ENCODE results near the gene ENTPD1.

ENTPD1 gene, protein sequence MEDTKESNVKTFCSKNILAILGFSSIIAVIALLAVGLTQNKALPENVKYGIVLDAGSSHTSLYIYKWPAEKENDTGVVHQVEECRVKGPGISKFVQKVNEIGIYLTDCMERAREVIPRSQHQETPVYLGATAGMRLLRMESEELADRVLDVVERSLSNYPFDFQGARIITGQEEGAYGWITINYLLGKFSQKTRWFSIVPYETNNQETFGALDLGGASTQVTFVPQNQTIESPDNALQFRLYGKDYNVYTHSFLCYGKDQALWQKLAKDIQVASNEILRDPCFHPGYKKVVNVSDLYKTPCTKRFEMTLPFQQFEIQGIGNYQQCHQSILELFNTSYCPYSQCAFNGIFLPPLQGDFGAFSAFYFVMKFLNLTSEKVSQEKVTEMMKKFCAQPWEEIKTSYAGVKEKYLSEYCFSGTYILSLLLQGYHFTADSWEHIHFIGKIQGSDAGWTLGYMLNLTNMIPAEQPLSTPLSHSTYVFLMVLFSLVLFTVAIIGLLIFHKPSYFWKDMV

DNA sequence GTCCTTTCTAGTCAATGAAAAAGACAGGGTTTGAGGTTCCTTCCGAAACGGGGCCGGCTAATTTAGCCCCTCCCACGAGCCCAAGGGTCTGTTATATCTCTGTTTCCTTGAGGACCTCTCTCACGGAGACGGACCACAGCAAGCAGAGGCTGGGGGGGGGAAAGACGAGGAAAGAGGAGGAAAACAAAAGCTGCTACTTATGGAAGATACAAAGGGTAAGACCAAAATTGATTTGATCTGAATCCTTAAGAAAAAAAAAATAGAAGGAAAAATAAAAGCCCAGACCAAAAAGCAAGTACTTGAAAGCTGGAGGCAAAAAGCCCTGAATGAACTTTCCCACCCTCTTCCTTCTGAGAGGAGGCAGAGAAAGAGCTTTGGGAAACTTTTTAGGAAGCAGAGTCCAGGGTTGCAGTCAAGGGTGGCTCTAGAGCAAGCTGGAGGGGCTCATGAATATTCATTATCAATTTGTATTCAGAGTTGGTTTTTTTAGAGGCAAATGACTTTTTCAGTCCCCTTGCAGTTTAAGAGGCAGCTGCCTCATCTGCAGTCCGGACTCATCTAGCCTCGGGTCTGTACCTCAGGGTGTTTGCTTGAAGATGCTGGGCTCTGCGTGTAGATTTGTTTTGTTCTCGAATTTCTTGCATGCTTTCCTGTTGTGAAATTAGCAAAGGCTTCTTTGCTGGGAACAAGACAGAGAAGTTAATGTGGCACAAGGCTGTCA, at the start of gene ENTPD1:
ENTPD1 (plus strand) TSS at position 123 of the 721 bp plus-strand sequence; CDS start at position 200, 77 bp downstream.
- no peak for ATAC-seq (ENCODE audit: low read depth)
- no peaks in the 10 kb centered on the region for H3K27me3 ChIP-seq (ENCODE audit: insufficient read depth, poor library complexity, severe bottlenecking)
- H3K36me3 ChIP-seq (ENCODE audit: low read depth), result no peaks in the 10 kb centered on the region
- no peaks in the 10 kb centered on the region for H3K9me3 ChIP-seq (ENCODE audit: severe bottlenecking)
- no peaks in the 10 kb centered on the region for H3K4me1 ChIP-seq (ENCODE audit: insufficient read depth, poor library complexity, severe bottlenecking)
- H3K27ac ChIP-seq (ENCODE audit: poor library complexity, severe bottlenecking), result no peak within 1 kb of the TSS
- no peak for DNase-seq (ENCODE audit: low spot score)
- H3K4me3 ChIP-seq (ENCODE audit: severe bottlenecking), result no peak within 1 kb of the TSS
- TF ChIP-seq, protein P1, sequence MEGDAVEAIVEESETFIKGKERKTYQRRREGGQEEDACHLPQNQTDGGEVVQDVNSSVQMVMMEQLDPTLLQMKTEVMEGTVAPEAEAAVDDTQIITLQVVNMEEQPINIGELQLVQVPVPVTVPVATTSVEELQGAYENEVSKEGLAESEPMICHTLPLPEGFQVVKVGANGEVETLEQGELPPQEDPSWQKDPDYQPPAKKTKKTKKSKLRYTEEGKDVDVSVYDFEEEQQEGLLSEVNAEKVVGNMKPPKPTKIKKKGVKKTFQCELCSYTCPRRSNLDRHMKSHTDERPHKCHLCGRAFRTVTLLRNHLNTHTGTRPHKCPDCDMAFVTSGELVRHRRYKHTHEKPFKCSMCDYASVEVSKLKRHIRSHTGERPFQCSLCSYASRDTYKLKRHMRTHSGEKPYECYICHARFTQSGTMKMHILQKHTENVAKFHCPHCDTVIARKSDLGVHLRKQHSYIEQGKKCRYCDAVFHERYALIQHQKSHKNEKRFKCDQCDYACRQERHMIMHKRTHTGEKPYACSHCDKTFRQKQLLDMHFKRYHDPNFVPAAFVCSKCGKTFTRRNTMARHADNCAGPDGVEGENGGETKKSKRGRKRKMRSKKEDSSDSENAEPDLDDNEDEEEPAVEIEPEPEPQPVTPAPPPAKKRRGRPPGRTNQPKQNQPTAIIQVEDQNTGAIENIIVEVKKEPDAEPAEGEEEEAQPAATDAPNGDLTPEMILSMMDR (IDR thresholded peaks at IDR 0.05; ENCODE audit: poor library complexity, severe bottlenecking), result no peak

DNA sequence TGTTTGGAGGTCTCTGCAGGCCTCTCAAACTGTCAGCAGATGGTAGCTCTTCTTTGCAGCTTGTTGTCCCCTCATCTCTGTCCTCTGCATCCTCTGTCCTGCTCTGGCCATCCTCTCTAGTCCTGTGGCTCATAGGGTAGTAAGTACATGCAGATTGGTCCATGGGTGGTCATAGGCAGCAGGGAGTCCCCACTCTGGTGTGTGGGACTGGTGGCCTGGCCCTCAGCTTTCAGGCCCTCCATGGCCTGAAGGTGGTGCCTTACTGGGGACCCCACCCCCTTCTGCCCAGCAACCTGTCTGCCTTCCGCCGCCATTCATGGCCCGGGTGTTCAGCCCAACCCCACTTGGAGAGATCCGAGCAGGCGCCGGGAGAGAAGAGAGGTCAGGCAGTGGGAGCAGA, 49.4 kb upstream of the ENTPD1 start:
- no peak for ATAC-seq (ENCODE audit: low read depth)
- TF ChIP-seq, protein P1 (IDR thresholded peaks at IDR 0.05; ENCODE audit: poor library complexity, severe bottlenecking), result no peak

DNA sequence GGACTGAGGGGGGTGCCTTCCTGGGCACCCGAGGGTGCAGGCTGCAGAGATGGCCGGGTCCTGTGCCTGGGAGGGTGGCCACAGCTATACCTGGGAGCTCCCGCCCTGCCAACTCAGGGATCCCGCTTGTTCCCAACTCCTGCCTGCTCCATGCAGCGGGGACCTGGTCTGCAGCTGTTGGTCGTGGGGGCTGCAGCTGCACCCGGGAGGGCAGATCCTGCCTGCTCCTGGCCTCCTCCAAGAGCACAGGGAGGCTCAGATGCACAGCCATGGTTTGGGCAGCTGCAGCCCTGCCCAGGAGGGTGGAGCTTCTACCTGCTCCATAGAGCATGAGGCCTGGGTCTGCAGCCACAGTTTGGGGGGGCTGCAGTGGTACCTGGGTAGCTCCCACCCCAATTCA, 49.0 kb upstream of the ENTPD1 start:
- DNase-seq (ENCODE audit: low spot score) (no peak), ATAC-seq (ENCODE audit: low read depth) (no peak)
- H3K4me1 ChIP-seq (ENCODE audit: insufficient read depth, poor library complexity, severe bottlenecking), result no peaks in the 10 kb centered on the region
- H3K4me3 ChIP-seq (ENCODE audit: severe bottlenecking), result no peak overlapping the region
- H3K27ac ChIP-seq (ENCODE audit: poor library complexity, severe bottlenecking), result no peak overlapping the region
- no peaks in the 10 kb centered on the region for H3K36me3 ChIP-seq (ENCODE audit: low read depth)
- TF ChIP-seq, protein P1 (IDR thresholded peaks at IDR 0.05; ENCODE audit: poor library complexity, severe bottlenecking), result no peak
- H3K9me3 ChIP-seq (ENCODE audit: severe bottlenecking), result no peaks in the 10 kb centered on the region
- no peaks in the 10 kb centered on the region for H3K27me3 ChIP-seq (ENCODE audit: insufficient read depth, poor library complexity, severe bottlenecking)

More for the DNA sequence above, 49.4 kb upstream of the ENTPD1 start:
- Histone ChIP-seq H3K4me1 (ENCODE audit: insufficient read depth, poor library complexity, severe bottlenecking) (no peaks in the 10 kb centered on the region), H3K36me3 (ENCODE audit: low read depth) (no peaks in the 10 kb centered on the region), H3K4me3 (ENCODE audit: severe bottlenecking) (no peak overlapping the region), H3K27ac (ENCODE audit: poor library complexity, severe bottlenecking) (no peak overlapping the region), H3K9me3 (ENCODE audit: severe bottlenecking) (no peaks in the 10 kb centered on the region), H3K27me3 (ENCODE audit: insufficient read depth, poor library complexity, severe bottlenecking) (no peaks in the 10 kb centered on the region)
- DNase-seq (ENCODE audit: low spot score), result no peak

DNA sequence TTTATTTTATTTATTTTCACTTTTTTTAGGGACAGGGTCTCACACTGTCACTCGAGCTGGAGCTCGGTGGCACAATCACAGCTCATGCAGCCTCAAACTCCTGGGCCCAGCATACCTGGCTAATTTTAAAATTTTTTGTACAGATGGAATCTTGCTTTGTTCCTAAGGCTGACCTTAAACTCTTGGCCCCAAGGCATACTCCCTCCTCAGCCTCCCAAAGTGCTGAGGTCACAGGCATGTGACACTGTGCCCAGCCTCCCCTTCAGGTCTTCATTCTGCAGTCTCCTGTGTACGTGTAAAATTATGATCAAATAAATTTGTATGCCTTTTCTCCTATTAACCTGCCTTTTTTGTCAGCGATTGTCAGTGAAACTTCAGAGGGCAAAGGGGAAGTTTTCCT, 44.5 kb upstream of the ENTPD1 start:
- Histone ChIP-seq H3K4me3 (ENCODE audit: severe bottlenecking) (no peak overlapping the region), H3K27me3 (ENCODE audit: insufficient read depth, poor library complexity, severe bottlenecking) (no peaks in the 10 kb centered on the region), H3K9me3 (ENCODE audit: severe bottlenecking) (peaks cover 1% of the 10 kb centered on the region), H3K27ac (ENCODE audit: poor library complexity, severe bottlenecking) (no peak overlapping the region), H3K36me3 (ENCODE audit: low read depth) (no peaks in the 10 kb centered on the region), H3K4me1 (ENCODE audit: insufficient read depth, poor library complexity, severe bottlenecking) (no peaks in the 10 kb centered on the region)
- ATAC-seq (ENCODE audit: low read depth), result no peak
- TF ChIP-seq, protein P1 (IDR thresholded peaks at IDR 0.05; ENCODE audit: poor library complexity, severe bottlenecking), result no peak
- DNase-seq (ENCODE audit: low spot score), result no peak

All from RWPE2 (cell line).